ELF-1 (cell line): ENCODE data around the gene TSEN2.
"Not testable (repeated sequence)": the region's sequence is repeated elsewhere in the genome, so short reads cannot be mapped to it uniquely, and the experiment has no call there.

Source experiments
- DNase-seq: peaks from one replicate; pipeline ENCODE4 v3.0.0-alpha.2; 2016; ENCODE audit warnings: low read depth, low spot score

TSEN2 gene

DNA sequence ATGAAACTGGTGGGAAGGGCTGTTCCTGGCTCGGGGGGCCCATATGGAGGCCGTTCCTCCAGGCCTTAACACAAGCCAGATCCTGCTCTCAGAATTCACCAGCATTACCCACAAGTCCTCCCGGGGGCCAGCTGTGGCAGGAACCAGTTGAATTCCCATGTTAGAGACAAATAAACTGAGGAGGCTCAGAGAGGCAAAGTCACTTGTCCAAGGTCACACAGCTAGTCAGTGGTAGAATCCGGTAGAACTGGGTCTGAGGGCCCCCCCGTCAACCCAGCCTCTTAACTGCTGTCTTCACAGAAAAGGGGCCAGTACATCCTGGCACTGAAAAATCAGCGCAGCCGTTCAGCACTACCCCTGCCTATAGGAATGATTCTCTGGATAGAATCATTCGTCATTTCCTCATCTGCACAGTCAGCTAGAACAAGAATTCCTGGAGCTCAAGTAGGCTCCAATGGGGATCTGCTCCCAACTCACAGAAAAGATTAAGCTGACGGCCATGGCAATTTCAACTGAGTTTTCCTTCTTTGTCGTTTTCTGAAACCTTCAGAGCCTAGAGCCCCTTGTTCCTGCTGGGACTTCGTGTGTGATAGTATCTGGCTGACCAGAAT lies 12.2 kb upstream of the TSEN2 start:
- no peak for DNase-seq

DNA sequence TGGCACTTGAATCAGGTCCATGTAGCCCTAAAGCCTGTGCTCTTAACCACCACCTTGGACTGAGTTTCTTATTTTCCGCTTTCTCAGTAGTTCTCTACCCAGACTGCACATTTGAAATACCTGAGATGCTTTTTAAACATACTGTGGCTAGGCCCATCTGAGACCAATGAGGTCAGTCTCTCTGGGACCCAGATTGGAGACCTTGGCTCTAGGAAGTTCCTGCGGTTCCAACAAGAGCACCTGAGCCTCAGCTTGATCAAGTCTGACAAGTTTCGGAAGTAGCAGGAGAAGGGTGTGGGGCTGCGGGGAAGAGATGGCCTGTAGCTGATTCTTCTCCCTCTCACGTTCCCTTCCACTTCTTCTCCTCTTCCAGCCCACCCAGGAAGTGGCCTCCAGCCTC lies 11.5 kb upstream of the TSEN2 start:
- no peak for DNase-seq

DNA sequence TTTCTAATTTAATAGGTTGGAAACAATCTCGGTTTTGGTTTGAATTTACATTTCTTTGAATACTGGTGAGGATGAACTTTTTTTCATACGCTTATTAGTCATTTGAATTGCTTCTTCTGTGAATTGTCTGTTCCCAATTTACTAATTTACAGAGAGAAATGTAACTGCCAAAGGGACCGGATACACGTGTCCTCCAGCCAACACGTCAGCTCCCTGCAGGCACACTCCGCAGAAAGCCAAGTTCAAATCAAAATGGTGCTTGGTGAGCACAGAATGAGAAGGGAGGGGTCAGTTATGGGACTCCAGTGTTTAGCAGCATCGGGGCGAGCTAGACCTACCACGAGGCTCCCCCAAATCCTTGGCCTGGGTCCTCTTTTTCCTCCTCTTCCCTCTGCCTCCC lies 10.8 kb upstream of the TSEN2 start:
- no peak for DNase-seq

DNA sequence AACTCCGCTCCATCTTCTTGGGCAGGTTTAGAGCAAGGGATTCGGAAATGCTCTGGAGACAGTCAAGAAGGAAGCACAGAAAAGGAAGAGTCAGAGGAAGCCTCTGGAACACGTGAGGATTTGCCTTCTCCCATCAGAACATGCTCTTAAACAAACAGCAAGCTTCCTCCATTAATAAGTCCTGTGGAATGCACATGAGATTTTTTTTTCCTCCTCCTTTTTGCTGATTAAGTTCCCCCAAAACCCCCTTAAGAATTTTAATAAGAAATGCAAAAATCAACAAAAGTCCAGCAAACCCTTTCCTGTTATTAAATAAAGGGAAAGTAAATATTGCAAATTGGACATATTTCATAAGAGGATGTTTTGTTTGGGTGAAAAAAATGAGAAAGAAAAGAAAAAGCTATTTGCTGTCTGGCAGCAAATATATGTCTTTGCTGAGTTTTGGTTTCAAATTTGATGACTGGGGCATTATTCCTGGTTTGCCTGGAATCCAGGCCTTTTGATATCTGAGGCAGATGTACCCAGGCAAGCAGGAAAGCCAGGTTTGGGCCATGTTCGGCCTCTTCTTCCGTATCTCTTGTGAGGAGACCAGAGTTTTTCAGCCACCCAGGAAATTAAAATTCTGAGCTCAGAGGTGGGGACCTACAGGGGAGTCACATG lies 7.9 kb upstream of the TSEN2 start:
- DNase-seq = no peak

DNA sequence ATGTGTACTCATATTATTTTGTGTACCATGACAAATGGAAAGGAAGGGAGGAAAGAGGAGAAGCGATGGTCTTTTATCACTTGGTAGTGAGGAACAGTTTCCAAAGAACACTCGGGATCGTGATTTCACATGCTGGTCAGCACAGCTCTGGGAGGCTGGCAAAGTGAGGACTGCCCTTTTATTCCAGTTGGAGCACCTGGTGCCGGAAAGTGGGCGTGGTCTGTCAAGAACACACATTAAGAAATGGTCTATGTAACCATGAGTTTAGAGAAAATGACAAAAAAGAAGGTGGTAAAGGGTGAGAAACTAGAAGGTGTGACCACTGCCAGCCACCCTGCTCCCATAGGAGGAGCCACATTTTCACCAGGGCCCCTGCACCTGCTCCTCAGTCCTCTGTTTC lies 7.0 kb upstream of the TSEN2 start:
- DNase-seq = no peak

DNA sequence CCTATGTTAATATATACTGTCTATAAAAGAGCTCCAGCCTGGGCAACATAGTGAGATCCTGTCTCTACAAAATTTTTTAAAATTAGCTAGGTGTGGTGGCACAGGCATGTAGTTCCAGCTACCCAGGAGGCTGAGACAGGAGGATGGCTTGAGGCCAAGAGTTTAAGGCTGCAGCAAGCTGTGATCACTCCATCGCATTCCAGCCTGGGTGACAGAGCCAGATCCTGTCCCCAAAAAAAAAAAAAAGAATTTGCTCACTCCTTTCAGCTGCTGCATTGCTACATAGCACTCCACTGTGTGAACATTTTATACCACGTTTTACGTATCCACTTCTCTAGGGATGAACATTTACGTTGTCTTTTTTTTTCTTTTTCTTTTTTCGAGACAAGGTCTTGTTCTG lies 6.0 kb upstream of the TSEN2 start:
- no peak for DNase-seq

DNA sequence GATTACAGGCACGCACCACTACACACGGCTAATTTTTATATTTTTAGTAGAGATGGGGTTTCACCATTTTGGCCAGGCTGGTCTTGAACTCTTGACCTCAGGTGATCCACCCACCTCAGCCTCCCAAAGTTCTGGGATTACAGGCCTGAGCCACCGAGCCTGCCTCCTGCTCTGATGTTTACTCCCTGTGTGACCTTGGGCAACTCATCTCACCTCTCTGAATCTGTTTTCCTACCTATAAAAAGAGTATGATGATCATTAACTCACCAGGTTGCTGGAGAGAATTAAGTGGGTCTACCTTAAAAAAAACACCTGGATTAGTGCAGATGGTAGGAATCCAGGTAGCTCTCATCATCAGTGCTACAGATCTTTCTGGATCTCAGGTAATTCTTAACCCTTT lies 5.1 kb upstream of the TSEN2 start:
- not testable (repeated sequence) for DNase-seq

DNA sequence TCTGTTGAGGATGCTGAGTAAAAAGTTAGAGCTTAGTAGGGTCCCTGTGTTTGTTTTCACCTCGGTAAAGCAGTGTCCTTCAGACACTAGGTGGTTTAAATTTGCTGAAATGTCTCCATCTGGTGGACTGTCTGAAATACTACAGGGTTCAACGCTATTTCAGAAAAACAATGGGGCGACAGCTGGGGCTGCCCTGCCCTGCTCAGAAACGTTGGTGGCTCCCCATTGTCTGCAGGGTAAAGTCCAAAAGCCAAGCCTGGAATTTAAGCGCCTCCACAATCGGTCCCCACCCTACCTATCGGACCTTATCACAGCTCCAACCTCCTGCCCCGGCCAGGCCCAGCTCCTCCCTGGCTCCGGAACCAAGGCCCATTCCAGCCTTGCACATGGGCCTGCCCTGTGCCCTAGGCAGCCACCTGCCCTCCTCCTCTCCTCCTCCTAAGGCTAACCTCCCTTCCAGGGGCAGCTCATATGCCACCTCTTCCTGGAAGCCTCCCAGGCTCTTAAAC lies 4.3 kb upstream of the TSEN2 start:
- peak; percentile 69 for DNase-seq

DNA sequence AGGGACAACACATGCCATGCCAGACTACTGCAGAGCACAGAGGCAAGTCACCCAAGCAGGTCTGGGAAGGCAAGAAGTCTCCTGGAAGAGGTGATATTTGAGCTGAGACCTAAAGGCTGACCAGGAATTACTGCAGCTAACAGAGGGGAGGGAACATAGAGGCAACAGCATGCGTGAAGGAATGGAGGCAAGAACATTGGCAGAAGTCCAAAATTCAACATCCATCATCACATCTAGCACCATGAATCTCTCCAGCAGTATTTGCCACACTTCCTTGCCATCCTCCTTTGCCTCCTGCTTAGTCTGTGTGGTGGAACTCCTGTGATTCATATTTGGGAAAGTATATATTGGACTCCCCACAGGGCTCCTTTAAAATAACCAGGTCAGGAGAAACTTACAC lies 870 bp upstream of the TSEN2 start:
- DNase-seq = no peak

DNA sequence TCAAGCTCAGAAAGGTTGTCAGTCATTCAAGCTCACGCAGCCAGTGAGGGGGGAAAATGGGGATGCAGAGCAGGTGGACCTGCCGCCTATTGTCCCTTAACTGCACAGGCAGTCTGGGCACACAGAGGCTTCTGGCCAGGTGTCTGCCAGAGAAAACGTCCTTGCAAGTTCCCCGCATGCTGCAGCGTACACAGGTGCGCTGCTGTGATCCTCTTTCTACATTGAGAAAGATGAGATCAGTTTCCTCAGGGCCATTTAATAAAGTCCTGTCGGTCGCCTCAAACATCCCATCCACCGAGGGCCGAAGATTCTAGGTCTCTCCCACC lies 445 bp upstream of the TSEN2 start:
- DNase-seq = no peak

DNA sequence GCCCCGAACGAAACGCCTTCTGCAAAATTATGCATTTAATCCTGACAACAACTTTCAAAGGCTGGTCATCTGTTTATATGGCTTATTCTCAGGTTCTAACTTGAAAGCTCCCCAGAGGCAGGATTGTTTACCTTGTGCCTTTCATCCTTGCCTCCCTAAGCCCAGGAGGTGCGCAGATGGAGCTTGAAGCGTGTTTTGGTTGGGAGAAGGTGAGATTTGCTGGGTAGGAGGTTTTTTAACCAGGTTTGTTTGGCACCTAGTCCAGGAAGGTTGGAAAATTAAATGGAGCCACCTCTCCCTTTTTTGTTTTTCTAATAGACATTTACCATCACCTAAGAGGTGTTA lies 675 bp downstream of the TSEN2 start:
- DNase-seq = no peak

DNA sequence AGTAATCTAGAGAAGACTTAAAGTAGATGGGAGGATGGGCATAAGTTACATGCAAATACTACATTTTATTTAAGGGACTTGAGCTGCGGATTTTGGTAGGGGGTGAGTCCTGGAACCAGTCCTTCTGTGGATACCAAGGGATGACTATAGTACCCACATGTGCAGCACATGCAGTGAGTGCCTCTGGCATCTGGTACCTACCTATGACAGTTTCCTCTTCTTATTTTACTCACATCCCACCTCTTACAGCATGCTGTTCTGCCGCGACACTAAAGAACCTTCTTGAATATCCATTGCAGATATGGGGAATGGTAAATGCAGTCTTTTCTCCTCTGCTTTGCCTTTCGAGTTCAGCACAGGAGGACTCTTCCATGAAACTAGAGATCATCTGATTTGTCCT lies 1.7 kb downstream of the TSEN2 start:
- DNase-seq = no peak

DNA sequence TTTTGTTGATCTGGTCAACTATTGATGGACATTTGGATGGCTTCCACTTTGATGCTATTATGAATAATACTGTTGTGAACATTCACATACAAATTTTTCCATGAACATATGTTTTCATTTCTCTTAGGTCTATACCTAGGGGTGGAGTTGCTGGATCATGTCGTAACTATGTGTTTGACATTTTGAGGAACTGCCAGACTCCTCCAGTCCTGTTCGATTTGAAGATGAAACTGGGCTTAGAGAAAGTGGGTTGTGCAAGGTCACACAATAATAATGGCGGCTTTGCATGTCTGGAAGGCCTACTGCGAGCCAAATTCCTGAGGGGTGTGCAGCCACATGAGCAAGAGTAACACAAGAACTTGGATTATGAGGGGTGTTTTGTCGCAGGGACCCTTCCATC lies 2.6 kb downstream of the TSEN2 start:
- no peak for DNase-seq

DNA sequence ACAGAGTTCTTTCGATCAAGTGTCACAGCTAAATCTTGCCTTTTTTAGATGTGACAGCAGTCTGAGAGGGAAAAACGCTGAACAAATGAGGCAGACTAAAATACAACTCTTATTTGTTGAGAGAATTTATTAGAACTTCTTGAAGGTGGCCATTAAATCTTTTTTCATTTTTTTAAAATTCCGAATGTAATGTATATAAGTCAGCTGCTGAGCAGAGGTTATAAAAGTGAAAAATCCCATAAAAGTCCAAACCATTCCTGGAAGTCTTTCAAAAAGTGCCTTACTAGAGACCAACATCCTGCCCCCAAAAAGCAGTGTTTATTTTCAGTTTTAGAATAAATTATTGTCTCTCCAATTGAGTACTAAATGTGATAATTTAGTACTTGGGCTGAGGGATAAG lies 3.1 kb downstream of the TSEN2 start:
- no peak for DNase-seq

DNA sequence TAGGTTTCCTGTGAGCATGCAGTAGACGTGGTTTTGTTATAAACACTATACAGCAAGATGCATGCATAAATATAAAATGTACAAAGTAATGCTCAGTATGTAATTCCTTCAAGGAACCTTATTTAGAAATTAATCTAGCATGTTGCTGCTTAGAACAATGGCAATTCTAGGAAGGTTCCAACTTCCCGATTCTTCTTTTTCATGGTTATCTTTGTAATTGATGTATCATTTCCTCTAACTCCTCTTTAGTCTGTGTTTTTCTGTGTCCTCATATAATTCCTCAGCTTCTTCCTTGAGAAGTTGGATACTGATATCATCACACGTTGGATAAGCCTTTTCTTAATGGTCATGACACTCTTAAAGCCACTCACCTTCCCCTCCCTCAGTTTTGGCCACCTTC lies 3.5 kb downstream of the TSEN2 start:
- no peak for DNase-seq

DNA sequence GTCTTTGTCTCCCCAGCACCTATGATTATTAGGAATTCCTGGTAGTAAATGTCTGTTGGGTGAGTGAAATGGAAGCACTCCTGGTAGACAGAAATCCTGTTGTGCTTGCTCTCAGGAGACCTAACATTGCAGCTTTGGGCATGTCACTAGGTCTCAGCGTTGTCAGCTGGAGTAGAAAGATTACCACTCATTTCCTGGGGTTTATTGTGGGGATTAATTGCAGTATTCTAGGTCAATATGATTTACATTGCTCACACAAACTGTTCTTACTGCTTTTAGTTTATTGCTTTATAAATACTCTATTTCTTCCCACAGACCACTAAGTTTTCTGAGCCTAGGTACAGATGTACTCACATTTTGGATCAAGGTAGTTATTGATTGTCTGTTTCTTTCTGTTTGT lies 5.1 kb downstream of the TSEN2 start:
- no peak for DNase-seq

DNA sequence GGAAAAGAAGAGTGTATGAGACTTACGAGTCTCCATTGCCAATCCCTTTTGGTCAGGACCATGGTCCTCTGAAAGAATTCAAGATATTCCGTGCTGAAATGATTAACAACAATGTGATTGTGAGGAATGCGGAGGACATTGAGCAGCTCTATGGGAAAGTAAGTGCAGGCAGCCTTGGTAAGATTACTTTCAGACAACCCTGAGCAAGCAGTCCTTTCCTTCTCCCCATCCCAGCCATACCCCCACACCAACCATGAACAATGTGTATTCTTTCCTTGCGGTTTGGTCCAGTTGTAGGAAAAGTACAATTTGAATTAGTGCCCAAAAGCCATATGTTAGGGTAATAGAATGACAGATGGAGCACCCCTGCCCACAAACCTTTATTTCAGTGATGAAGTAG lies 5.6 kb downstream of the TSEN2 start:
- no peak for DNase-seq

DNA sequence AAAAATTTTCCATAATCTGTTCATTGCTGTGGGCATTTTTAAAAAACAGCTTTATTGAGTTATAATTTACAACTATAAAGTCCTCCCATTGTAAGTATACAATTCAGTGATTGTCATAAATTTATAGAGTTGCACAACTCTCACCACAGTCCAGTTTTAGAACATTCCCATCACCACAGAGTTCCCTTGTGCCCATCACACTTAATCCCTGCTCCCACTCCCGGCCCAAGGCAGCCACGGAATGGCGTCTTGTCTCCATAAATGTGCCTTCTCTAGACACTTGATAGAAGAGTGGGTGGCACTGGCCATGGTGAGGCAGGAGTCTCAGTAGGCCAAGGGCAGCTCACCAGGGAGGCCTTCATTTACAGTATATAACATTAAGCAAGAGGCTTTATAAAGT lies 6.3 kb downstream of the TSEN2 start:
- DNase-seq = no peak

DNA sequence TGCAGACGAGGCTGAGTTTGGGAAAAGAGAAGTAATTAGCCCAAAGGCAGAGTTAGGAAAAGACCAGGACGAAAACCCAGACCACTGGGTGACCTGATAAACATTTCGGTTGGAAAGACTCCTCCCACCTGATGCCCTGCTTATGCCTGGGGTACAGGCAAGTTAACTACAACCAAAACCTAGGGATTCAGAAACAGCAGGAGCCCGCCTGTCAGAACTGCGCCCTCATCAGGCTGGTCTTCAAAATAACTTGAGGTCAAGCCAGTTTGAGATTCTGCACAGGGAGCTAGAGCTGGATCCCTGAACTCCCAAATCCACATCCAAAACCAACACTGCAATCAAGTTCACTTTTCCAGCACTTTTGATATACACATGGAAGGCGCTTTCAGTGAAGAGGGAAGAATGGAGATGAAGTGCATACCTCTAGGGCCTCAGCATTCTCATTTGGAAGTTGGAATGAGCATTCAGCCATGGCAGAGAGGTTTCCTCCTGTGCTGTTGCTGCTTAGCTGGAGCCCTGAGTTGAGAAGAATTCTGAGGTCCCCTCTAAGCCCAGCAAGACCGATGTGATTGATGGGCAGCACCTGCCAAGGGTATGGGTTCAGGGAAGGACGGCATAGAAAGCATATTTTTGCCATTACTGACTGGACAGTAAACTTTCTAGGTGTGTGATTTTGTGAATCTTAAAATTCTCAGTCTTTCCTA lies 11.6 kb downstream of the TSEN2 start:
- peak; percentile 25 for DNase-seq

DNA sequence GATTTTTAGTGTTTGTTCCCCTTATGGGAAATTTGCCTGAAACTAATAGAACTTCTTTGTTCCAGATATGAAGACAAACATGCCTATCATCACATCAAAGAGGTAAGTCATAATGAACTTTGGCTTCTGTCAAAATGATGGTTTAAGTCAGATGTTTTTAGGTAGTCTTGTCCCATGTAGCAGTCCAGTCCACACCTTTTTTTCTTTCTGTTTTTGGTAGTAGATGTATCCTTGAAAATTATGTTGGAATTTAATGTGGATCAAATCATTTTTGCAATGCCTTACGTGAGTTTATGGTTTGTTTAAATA lies 12.1 kb downstream of the TSEN2 start:
- DNase-seq = no peak

DNA sequence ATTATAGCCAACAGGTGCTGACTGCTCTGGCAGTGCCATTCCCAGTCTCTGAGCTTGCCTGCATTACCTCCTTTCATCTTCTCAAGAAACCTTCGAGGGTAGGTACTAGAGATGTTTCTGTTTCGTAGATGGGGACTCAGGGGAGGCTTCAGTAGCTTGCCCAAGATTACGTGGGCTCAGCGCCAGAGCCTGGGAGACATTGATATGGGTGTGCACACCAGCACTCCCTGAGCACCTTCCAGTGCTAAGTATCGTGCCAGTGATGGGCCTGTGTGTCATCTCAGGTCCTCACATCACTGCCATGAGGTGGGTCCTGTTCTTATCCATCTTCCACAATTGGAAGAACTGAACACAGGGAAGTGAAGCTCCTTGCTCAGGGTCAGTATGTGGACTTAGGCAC lies 15.2 kb downstream of the TSEN2 start:
- DNase-seq = no peak

DNA sequence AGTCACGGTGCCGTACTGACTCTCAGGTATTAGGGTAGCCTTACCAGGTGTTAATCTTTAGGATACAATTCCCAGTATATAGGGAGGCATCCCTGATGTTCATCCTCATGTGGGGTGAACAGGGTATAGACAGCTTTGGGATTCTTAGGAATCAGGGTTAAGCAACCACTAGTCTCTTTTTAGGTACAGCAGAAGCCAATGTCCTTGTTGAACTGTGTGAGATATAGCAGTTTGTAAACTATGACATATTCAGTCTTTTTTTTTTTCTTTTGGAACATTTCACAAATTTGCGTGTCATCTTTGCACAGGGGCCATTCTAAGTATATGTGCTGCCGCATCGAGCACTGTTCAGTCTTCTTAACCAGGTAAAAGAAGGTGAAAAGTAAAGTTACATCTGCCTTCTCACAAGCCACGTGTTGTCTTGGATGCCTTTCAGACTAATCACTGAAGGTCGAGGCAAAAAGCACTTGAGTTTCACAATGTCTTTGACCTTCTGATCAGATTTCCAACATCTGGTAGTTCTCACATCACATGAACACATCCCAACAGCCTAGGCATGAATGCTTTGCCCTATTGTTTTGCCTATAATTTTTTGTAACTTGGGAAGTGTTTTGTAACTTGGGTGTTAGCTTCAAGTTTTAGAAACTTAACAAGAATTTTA lies 17.2 kb downstream of the TSEN2 start:
- DNase-seq = no peak
